COLO668 (cell line): ENCODE results near the gene NUP210L.
A peak's percentile ranks its signal among the peaks of the same experiment; 100 is the strongest.

Experiments
- DNase-seq: peaks from one replicate; lab custom pipeline; 2025; ENCODE audit not compliant: unreplicated experiment; lab: John Stamatoyannopoulos, UW

The NUP210L gene

GRCh38 chr1:153968000-153968363, 186.9 kb downstream of the NUP210L start:
- DNase-seq: peak; percentile 73

- peak; percentile 97 for DNase-seq
These were observed 187.5 kb downstream of the NUP210L start, which contains the start of gene CREB3L4 for GRCh38 chr1:153967107-153967999. Gene CREB3L4, plus strand, starts transcription at chr1:153967902. Its CDS starts 624 bp downstream, at chr1:153968526.

GRCh38 chr1:153963850-153964331, 191.0 kb downstream of the NUP210L start:
- peak; percentile 65 for DNase-seq

- peak; percentile 99 for DNase-seq
These were observed 191.6 kb downstream of the NUP210L start, which contains the start of gene SLC39A1 for GRCh38 chr1:153963030-153963849. Gene SLC39A1, minus strand, starts transcription at chr1:153963537. Its CDS starts 822 bp downstream, at chr1:153962715.

- DNase-seq: peak; percentile 64
These were observed 192.5 kb downstream of the NUP210L start for GRCh38 chr1:153962088-153963029.

- DNase-seq: no peak
These were observed 193.5 kb downstream of the NUP210L start for GRCh38 chr1:153961421-153961820.

GRCh38 chr1:153960206-153960605, 194.7 kb downstream of the NUP210L start:
- DNase-seq: no peak

- DNase-seq: no peak
These were observed 195.4 kb downstream of the NUP210L start for GRCh38 chr1:153959454-153959853.

- no peak for DNase-seq
These were observed 196.0 kb downstream of the NUP210L start for GRCh38 chr1:153958961-153959260.

GRCh38 chr1:153958111-153958960, 196.5 kb downstream of the NUP210L start, which contains the start of gene CRTC2:
Gene CRTC2, minus strand, starts transcription at chr1:153958612. Its CDS starts 115 bp downstream, at chr1:153958497.
- DNase-seq: peak; percentile 99

- DNase-seq: no peak
These were observed 197.1 kb downstream of the NUP210L start for GRCh38 chr1:153957744-153958110.

GRCh38 chr1:153956997-153957715, 197.7 kb downstream of the NUP210L start:
- no peak for DNase-seq

- no peak for DNase-seq
These were observed 200.0 kb downstream of the NUP210L start for GRCh38 chr1:153954826-153955225.

GRCh38 chr1:153953859-153954365, 201.0 kb downstream of the NUP210L start:
- DNase-seq: no peak

- DNase-seq: no peak
These were observed 203.1 kb downstream of the NUP210L start for GRCh38 chr1:153951801-153952200.

GRCh38 chr1:153951183-153951582, 203.7 kb downstream of the NUP210L start:
- no peak for DNase-seq

GRCh38 chr1:153946622-153947241, 208.1 kb downstream of the NUP210L start, which contains the start of gene DENND4B:
Gene DENND4B, minus strand, starts transcription at chr1:153946718. Its CDS starts 2,344 bp downstream, at chr1:153944374.
- peak; percentile 92 for DNase-seq
